ENCODE results near the gene ATR.
"Not testable (repeated sequence)": the region's sequence is repeated elsewhere in the genome, so short reads cannot be mapped to it uniquely, and the experiment has no call there.

ATR gene

GRCh38 chr3:142563496-142563997, 15.0 kb downstream of the ATR start:
- Histone ChIP-seq H3K9ac (ENCODE audit: low read depth, low read length) (no peak overlapping the region), H3K4me3 (ENCODE audit: low read length) (no peak overlapping the region), H3K36me3 (ENCODE audit: insufficient read depth, low read length) (peaks cover 36% of the 10 kb centered on the region), H3K27me3 (ENCODE audit: control insufficient read depth, insufficient read depth, low read length) (no peaks in the 10 kb centered on the region), H3K4me2 (ENCODE audit: low read length) (no peak overlapping the region), H3K4me1 (ENCODE audit: control insufficient read depth, insufficient read depth, low read length) (no peaks in the 10 kb centered on the region), H3K9me3 (replicated peaks; ENCODE audit: low read length) (no peaks in the 10 kb centered on the region)

GRCh38 chr3:142560118-142560517, 18.4 kb downstream of the ATR start:
- Histone ChIP-seq H3K4me3 (ENCODE audit: low read length) (no peak overlapping the region), H3K4me1 (ENCODE audit: control insufficient read depth, insufficient read depth, low read length) (no peaks in the 10 kb centered on the region), H3K36me3 (ENCODE audit: insufficient read depth, low read length) (peaks cover 51% of the 10 kb centered on the region), H3K27me3 (ENCODE audit: control insufficient read depth, insufficient read depth, low read length) (no peaks in the 10 kb centered on the region), H3K9ac (ENCODE audit: low read depth, low read length) (no peak overlapping the region), H3K9me3 (replicated peaks; ENCODE audit: low read length) (no peaks in the 10 kb centered on the region), H3K4me2 (ENCODE audit: low read length) (no peak overlapping the region)

- Histone ChIP-seq H3K4me2 (ENCODE audit: low read length) (no peak overlapping the region), H3K9ac (ENCODE audit: low read depth, low read length) (no peak overlapping the region), H3K27me3 (ENCODE audit: control insufficient read depth, insufficient read depth, low read length) (no peaks in the 10 kb centered on the region), H3K4me3 (ENCODE audit: low read length) (no peak overlapping the region), H3K9me3 (replicated peaks; ENCODE audit: low read length) (no peaks in the 10 kb centered on the region), H3K36me3 (ENCODE audit: insufficient read depth, low read length) (peaks cover 44% of the 10 kb centered on the region), H3K4me1 (ENCODE audit: control insufficient read depth, insufficient read depth, low read length) (no peaks in the 10 kb centered on the region)
Measured at GRCh38 chr3:142553741-142554140, 24.8 kb downstream of the ATR start.

- not testable (repeated sequence) for H3K9me3 ChIP-seq (replicated peaks; ENCODE audit: low read length); H3K4me2 ChIP-seq (ENCODE audit: low read length); H3K4me3 ChIP-seq (ENCODE audit: low read length); H3K9ac ChIP-seq (ENCODE audit: low read depth, low read length); H3K4me1 ChIP-seq (ENCODE audit: control insufficient read depth, insufficient read depth, low read length); H3K27me3 ChIP-seq (ENCODE audit: control insufficient read depth, insufficient read depth, low read length)
- H3K36me3 ChIP-seq (ENCODE audit: insufficient read depth, low read length): peaks cover 44% of the 10 kb centered on the region
Measured at GRCh38 chr3:142552579-142552978, 26.0 kb downstream of the ATR start.

DNA sequence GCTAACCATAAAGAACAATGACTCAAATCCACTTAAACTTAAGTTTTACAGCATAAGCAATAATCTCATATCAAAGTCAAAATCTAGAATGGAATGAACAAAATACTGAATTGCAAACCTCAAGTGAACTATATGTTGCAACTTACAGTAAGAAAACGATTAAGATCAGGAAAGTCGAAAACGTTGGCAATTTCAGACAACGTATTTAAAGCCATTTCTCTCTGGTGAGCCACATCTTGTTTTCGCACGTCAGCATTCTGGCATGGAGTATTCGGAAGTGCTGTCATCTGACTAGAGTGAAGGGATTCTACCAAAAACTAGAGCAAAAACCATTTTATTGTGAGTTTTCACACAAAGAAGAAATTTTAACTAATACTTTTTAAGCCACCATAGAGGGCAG, 28.5 kb downstream of the ATR start:
- Histone ChIP-seq H3K9ac (ENCODE audit: low read depth, low read length) (no peak overlapping the region), H3K9me3 (replicated peaks; ENCODE audit: low read length) (no peaks in the 10 kb centered on the region), H3K36me3 (ENCODE audit: insufficient read depth, low read length) (peaks cover 39% of the 10 kb centered on the region), H3K27me3 (ENCODE audit: control insufficient read depth, insufficient read depth, low read length) (no peaks in the 10 kb centered on the region), H3K4me3 (ENCODE audit: low read length) (no peak overlapping the region), H3K4me1 (ENCODE audit: control insufficient read depth, insufficient read depth, low read length) (no peaks in the 10 kb centered on the region), H3K4me2 (ENCODE audit: low read length) (no peak overlapping the region)

- no peak overlapping the region for H3K4me2 ChIP-seq (ENCODE audit: low read length)
- H3K36me3 ChIP-seq (ENCODE audit: insufficient read depth, low read length): peaks cover 24% of the 10 kb centered on the region
- H3K9ac ChIP-seq (ENCODE audit: low read depth, low read length): no peak overlapping the region
- no peaks in the 10 kb centered on the region for H3K27me3 ChIP-seq (ENCODE audit: control insufficient read depth, insufficient read depth, low read length)
- no peaks in the 10 kb centered on the region for H3K9me3 ChIP-seq (replicated peaks; ENCODE audit: low read length)
- no peaks in the 10 kb centered on the region for H3K4me1 ChIP-seq (ENCODE audit: control insufficient read depth, insufficient read depth, low read length)
- no peak overlapping the region for H3K4me3 ChIP-seq (ENCODE audit: low read length)
Measured at GRCh38 chr3:142543307-142543706, 35.2 kb downstream of the ATR start.

DNA sequence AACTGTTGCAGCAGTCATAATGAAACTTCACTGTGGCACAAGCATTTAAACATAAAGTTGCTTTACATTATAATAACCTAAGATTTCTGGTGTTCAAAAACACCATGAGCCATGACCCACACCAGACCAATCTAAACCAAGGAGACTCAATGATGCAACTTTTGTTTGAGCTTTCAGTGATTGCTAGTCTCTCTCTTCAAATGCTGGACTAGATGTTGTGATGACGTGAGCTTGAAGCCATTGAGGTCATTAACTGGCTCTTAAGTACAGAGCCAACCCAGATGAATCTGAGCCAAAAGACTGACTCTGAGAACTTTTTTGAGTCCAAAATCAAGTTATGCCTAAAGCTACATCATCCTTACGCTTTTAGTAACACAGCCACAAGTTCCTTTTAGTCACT, 36.5 kb downstream of the ATR start:
- Histone ChIP-seq H3K4me1 (ENCODE audit: control insufficient read depth, insufficient read depth, low read length) (no peaks in the 10 kb centered on the region), H3K4me2 (ENCODE audit: low read length) (no peak overlapping the region), H3K9ac (ENCODE audit: low read depth, low read length) (no peak overlapping the region), H3K27me3 (ENCODE audit: control insufficient read depth, insufficient read depth, low read length) (no peaks in the 10 kb centered on the region), H3K36me3 (ENCODE audit: insufficient read depth, low read length) (peaks cover 24% of the 10 kb centered on the region), H3K4me3 (ENCODE audit: low read length) (no peak overlapping the region), H3K9me3 (replicated peaks; ENCODE audit: low read length) (no peaks in the 10 kb centered on the region)

DNA sequence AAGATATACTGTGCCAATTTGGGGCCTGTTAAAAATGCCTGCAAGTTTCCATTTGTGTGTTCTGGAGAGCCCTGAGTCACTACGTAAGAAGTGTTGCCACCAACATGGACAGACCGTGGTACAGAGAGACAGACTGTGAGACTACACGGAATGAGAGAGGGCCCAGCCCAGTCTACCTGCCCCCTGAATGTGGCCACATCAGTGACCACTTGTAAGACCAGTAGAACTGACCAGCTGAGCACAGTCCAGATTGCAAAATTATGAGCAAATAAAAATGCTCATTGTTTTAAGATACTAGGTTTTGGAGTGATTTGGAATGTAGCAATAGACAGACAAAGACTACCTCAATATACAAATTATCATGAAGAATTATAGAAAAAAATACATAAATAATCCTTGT, 42.0 kb downstream of the ATR start:
- H3K9ac ChIP-seq (ENCODE audit: low read depth, low read length): no peak overlapping the region
- H3K4me3 ChIP-seq (ENCODE audit: low read length): no peak overlapping the region
- H3K27me3 ChIP-seq (ENCODE audit: control insufficient read depth, insufficient read depth, low read length): no peaks in the 10 kb centered on the region
- H3K36me3 ChIP-seq (ENCODE audit: insufficient read depth, low read length): peaks cover 41% of the 10 kb centered on the region
- no peak overlapping the region for H3K4me2 ChIP-seq (ENCODE audit: low read length)
- H3K9me3 ChIP-seq (replicated peaks; ENCODE audit: low read length): no peaks in the 10 kb centered on the region
- H3K4me1 ChIP-seq (ENCODE audit: control insufficient read depth, insufficient read depth, low read length): no peaks in the 10 kb centered on the region

GRCh38 chr3:142534543-142534942, 44.0 kb downstream of the ATR start:
- Histone ChIP-seq H3K9ac (ENCODE audit: low read depth, low read length) (no peak overlapping the region), H3K4me3 (ENCODE audit: low read length) (no peak overlapping the region), H3K4me1 (ENCODE audit: control insufficient read depth, insufficient read depth, low read length) (no peaks in the 10 kb centered on the region), H3K36me3 (ENCODE audit: insufficient read depth, low read length) (peaks cover 42% of the 10 kb centered on the region), H3K27me3 (ENCODE audit: control insufficient read depth, insufficient read depth, low read length) (no peaks in the 10 kb centered on the region), H3K9me3 (replicated peaks; ENCODE audit: low read length) (no peaks in the 10 kb centered on the region), H3K4me2 (ENCODE audit: low read length) (no peak overlapping the region)

DNA sequence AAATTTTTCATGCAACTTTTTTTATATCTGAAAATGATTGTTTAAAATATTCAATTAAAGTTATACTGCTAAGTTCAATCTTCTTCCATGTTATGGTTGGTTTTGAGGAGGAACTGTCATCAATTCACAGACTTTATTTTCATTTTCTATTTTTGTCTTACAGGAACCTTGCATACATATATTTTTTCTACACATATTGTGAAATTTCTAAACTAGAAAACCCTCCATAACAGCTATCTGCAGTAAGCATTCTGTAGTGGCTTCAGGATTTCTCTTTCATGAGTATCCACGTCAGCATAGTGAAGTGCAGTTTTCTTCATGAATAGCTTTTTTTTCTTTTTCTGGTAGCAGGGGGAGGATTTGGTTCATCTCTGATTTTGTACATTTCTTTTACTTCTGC, 48.2 kb downstream of the ATR start:
- no peaks in the 10 kb centered on the region for H3K27me3 ChIP-seq (ENCODE audit: control insufficient read depth, insufficient read depth, low read length)
- H3K9me3 ChIP-seq (replicated peaks; ENCODE audit: low read length): no peaks in the 10 kb centered on the region
- H3K4me3 ChIP-seq (ENCODE audit: low read length): no peak overlapping the region
- no peaks in the 10 kb centered on the region for H3K4me1 ChIP-seq (ENCODE audit: control insufficient read depth, insufficient read depth, low read length)
- H3K9ac ChIP-seq (ENCODE audit: low read depth, low read length): no peak overlapping the region
- no peak overlapping the region for H3K4me2 ChIP-seq (ENCODE audit: low read length)
- peaks cover 31% of the 10 kb centered on the region for H3K36me3 ChIP-seq (ENCODE audit: insufficient read depth, low read length)

GRCh38 chr3:142523921-142524566, 54.5 kb downstream of the ATR start:
- Histone ChIP-seq H3K36me3 (ENCODE audit: insufficient read depth, low read length) (peaks cover 18% of the 10 kb centered on the region), H3K9me3 (replicated peaks; ENCODE audit: low read length) (no peaks in the 10 kb centered on the region), H3K4me1 (ENCODE audit: control insufficient read depth, insufficient read depth, low read length) (no peaks in the 10 kb centered on the region), H3K4me2 (ENCODE audit: low read length) (no peak overlapping the region), H3K4me3 (ENCODE audit: low read length) (no peak overlapping the region), H3K9ac (ENCODE audit: low read depth, low read length) (no peak overlapping the region), H3K27me3 (ENCODE audit: control insufficient read depth, insufficient read depth, low read length) (no peaks in the 10 kb centered on the region)

GRCh38 chr3:142509079-142509478, 69.5 kb downstream of the ATR start:
- Histone ChIP-seq H3K4me3 (ENCODE audit: low read length) (no peak overlapping the region), H3K4me1 (ENCODE audit: control insufficient read depth, insufficient read depth, low read length) (no peaks in the 10 kb centered on the region), H3K4me2 (ENCODE audit: low read length) (no peak overlapping the region), H3K36me3 (ENCODE audit: insufficient read depth, low read length) (peaks cover 4% of the 10 kb centered on the region), H3K9me3 (replicated peaks; ENCODE audit: low read length) (no peaks in the 10 kb centered on the region), H3K9ac (ENCODE audit: low read depth, low read length) (no peak overlapping the region), H3K27me3 (ENCODE audit: control insufficient read depth, insufficient read depth, low read length) (no peaks in the 10 kb centered on the region)
